ENCODE results near the gene PAGE2. TPM values are rescaled to one million over a fixed set of nuclear protein-coding genes. Genes with fewer than 3 reads are reported as not detected.

PAGE2 gene
- polyA plus RNA-seq, 1 donor (not counting 4 experiments of a cell fraction or from before 2014, with no cell fraction given): not detected

DNA sequence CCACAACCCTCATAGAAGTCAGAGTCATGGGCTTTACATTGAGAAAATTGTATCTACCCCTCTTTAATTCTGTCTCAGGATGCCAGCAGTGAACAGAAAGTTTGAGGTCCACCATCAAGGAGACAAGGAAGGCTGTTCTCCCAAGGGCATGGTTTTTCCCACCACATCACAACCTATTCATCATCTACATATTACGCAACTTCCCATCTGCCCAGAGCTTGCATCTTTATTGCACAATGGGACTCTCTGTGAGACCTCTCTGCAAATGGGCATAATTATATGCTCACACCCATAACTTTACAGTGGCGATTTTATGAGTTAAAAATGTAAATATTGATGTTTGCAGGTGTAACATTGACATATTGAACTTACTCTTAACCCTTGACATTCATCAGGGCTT is 38.9 kb downstream of the PAGE2 start:
- DNase-seq (ENCODE audit: low read depth, low spot score) (no peak), FAIRE-seq (no peak)
- dilution Hi-C loops (cut with MboI; ENCODE audit: extremely low pct_ligation_motif_present, low sequenced_read_pairs): no loop called here

DNA sequence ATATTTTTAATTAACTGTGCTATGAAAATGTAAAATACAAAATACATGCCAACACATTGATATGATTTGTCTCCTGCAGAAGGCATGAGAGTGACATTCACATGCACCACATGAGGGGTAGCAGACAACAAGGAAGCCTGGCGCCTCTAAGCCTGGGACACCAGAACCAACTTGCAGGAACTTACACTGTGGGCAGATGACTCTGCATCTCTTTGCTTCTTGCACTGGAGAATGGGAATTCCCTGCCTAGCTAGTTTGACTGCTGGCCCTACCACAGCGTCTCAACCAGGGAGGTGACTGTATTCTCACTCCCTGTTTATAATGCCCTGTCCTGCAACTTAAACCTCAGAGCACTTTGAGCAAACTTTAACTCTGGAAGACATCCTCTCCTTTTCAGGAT is 40.5 kb downstream of the PAGE2 start:
- no peaks in the 10 kb centered on the region for H3K79me2 ChIP-seq (ENCODE audit: control insufficient read depth, insufficient read depth, low read length)
- no peaks in the 10 kb centered on the region for H3K36me3 ChIP-seq (ENCODE audit: control insufficient read depth in 2 of 2, extremely low read depth in 1 of 2, insufficient read depth in 2 of 2, low read length in 2 of 2)
- no peak for DNase-seq (ENCODE audit: low read depth, low spot score)
- H3K9me1 ChIP-seq (ENCODE audit: control insufficient read depth, extremely low read depth, insufficient read depth, low read length): no peaks in the 10 kb centered on the region
- H3K4me2 ChIP-seq (ENCODE audit: control insufficient read depth, extremely low read depth, insufficient read depth, low read depth, low read length): no peak overlapping the region
- H3K4me1 ChIP-seq (ENCODE audit: control insufficient read depth, extremely low read depth, insufficient read depth, low read length): no peaks in the 10 kb centered on the region
- FAIRE-seq: no peak
- no peaks in the 10 kb centered on the region for H4K20me1 ChIP-seq (ENCODE audit: control insufficient read depth, extremely low read depth, insufficient read depth, low read length)
- no peak overlapping the region for H3K27ac ChIP-seq (ENCODE audit: control insufficient read depth, insufficient read depth, low read length)
- dilution Hi-C loops (cut with MboI; ENCODE audit: extremely low pct_ligation_motif_present, low sequenced_read_pairs): no loop called here
- no peak overlapping the region for H3K4me3 ChIP-seq (ENCODE audit: control insufficient read depth in 2 of 3, extremely low read depth in 1 of 3, insufficient read depth in 2 of 3, low read depth in 1 of 3, low read length in 3 of 3)
- no peaks in the 10 kb centered on the region for H3K9me3 ChIP-seq (ENCODE audit: control insufficient read depth, low read depth, low read length)
- H3K9ac ChIP-seq (ENCODE audit: control insufficient read depth, extremely low read depth, insufficient read depth, low read length): no peak overlapping the region
- TF ChIP-seq, protein P1, sequence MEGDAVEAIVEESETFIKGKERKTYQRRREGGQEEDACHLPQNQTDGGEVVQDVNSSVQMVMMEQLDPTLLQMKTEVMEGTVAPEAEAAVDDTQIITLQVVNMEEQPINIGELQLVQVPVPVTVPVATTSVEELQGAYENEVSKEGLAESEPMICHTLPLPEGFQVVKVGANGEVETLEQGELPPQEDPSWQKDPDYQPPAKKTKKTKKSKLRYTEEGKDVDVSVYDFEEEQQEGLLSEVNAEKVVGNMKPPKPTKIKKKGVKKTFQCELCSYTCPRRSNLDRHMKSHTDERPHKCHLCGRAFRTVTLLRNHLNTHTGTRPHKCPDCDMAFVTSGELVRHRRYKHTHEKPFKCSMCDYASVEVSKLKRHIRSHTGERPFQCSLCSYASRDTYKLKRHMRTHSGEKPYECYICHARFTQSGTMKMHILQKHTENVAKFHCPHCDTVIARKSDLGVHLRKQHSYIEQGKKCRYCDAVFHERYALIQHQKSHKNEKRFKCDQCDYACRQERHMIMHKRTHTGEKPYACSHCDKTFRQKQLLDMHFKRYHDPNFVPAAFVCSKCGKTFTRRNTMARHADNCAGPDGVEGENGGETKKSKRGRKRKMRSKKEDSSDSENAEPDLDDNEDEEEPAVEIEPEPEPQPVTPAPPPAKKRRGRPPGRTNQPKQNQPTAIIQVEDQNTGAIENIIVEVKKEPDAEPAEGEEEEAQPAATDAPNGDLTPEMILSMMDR (optimal IDR thresholded peaks at IDR 0.05 in 1 of 3, IDR thresholded peaks at IDR 0.05 in 1 of 3, conservative IDR thresholded peaks at IDR 0.05 in 1 of 3; ENCODE audit: extremely low read depth in 1 of 3, insufficient read depth in 2 of 3, low read length in 3 of 3): no peak
- TF ChIP-seq EZH2 (IDR thresholded peaks at IDR 0.05; ENCODE audit: low read length): no peak
- H2AFZ ChIP-seq (ENCODE audit: control insufficient read depth, low read length): no peak overlapping the region
- H3K27me3 ChIP-seq (ENCODE audit: control insufficient read depth, extremely low read depth, insufficient read depth, low read length): no peaks in the 10 kb centered on the region

More for the DNA sequence above, 38.9 kb downstream of the PAGE2 start:
- Histone ChIP-seq H3K36me3 (ENCODE audit: control insufficient read depth in 2 of 2, extremely low read depth in 1 of 2, insufficient read depth in 2 of 2, low read length in 2 of 2) (no peaks in the 10 kb centered on the region), H3K9me3 (ENCODE audit: control insufficient read depth, low read depth, low read length) (no peaks in the 10 kb centered on the region), H3K4me2 (ENCODE audit: control insufficient read depth, extremely low read depth, insufficient read depth, low read depth, low read length) (no peak overlapping the region), H2AFZ (ENCODE audit: control insufficient read depth, low read length) (no peak overlapping the region), H3K4me3 (ENCODE audit: control insufficient read depth in 2 of 3, extremely low read depth in 1 of 3, insufficient read depth in 2 of 3, low read depth in 1 of 3, low read length in 3 of 3) (no peak overlapping the region), H3K27ac (ENCODE audit: control insufficient read depth, insufficient read depth, low read length) (no peak overlapping the region), H4K20me1 (ENCODE audit: control insufficient read depth, extremely low read depth, insufficient read depth, low read length) (no peaks in the 10 kb centered on the region), H3K4me1 (ENCODE audit: control insufficient read depth, extremely low read depth, insufficient read depth, low read length) (no peaks in the 10 kb centered on the region), H3K9me1 (ENCODE audit: control insufficient read depth, extremely low read depth, insufficient read depth, low read length) (no peaks in the 10 kb centered on the region), H3K79me2 (ENCODE audit: control insufficient read depth, insufficient read depth, low read length) (no peaks in the 10 kb centered on the region), H3K27me3 (ENCODE audit: control insufficient read depth, extremely low read depth, insufficient read depth, low read length) (no peaks in the 10 kb centered on the region), H3K9ac (ENCODE audit: control insufficient read depth, extremely low read depth, insufficient read depth, low read length) (no peak overlapping the region)
- no peak for TF ChIP-seq EZH2 (IDR thresholded peaks at IDR 0.05; ENCODE audit: low read length)
- TF ChIP-seq, protein P1 (optimal IDR thresholded peaks at IDR 0.05 in 1 of 3, IDR thresholded peaks at IDR 0.05 in 1 of 3, conservative IDR thresholded peaks at IDR 0.05 in 1 of 3; ENCODE audit: extremely low read depth in 1 of 3, insufficient read depth in 2 of 3, low read length in 3 of 3): no peak
